Rectal smooth muscle tissue (tissue), 1 donor: ENCODE data around the gene PGC.
"Not testable (repeated sequence)": the region's sequence is repeated elsewhere in the genome, so short reads cannot be mapped to it uniquely, and the experiment has no call there.

Experiments
- H3K27ac ChIP-seq: one replicate; pipeline ENCODE4 v1.7.0; 2013; ENCODE audit warnings: low read depth, low read length, inconsistent platforms
- H3K27me3 ChIP-seq: one replicate; pipeline ENCODE4 v1.7.0; 2013; ENCODE audit warnings: low read length; ENCODE audit not compliant: control insufficient read depth, insufficient read depth
- H3K36me3 ChIP-seq: one replicate; pipeline ENCODE4 v1.7.0; 2013; ENCODE audit warnings: low read length; ENCODE audit not compliant: control insufficient read depth, insufficient read depth
- H3K4me1 ChIP-seq: one replicate; pipeline ENCODE4 v1.7.0; 2013; ENCODE audit warnings: low read length; ENCODE audit not compliant: control insufficient read depth, insufficient read depth
- H3K4me3 ChIP-seq: one replicate; pipeline ENCODE4 v1.7.0; 2013; ENCODE audit warnings: low read length
- H3K9ac ChIP-seq: one replicate; pipeline ENCODE4 v1.7.0; 2013; ENCODE audit warnings: low read length

PGC gene

DNA sequence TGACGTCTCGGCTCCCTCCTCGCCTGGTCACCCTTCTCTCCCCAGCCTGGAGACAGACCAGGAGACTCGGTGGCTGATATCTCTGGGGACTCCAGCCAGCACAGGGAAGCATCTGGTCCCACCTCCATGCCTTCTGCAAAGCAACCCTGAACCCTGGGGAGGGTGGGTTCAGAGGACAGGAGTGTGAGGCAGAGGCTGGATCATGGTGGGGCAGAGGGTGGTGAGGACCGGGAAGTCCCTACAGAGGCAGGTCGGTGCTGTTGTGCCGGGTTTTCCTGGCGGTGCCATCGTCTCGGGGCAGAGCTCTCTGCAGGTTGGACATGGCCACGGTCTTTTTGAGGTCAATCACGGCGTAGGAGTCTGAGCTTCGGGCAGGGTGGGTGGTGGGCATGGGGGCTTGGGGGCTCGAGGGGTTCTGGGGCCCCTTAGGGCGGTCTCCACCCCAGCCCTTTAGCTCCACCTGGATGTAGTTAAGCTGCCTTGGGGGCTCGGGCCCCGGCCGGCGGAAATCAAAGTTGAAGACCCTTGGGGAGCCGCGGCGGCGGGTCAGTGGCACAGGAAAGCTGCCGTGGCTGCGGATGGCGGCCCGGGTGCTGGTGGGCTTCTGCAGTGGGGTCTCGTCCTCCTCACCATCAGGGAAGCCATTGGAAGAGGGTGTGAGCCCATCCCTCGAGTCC, 23.3 kb upstream of the PGC start:
- Histone ChIP-seq H3K9ac (no peak overlapping the region), H3K27me3 (no peaks in the 10 kb centered on the region), H3K4me3 (no peak overlapping the region), H3K36me3 (peaks cover 29% of the 10 kb centered on the region), H3K4me1 (no peaks in the 10 kb centered on the region), H3K27ac (no peak overlapping the region)

- Histone ChIP-seq H3K4me1 (no peaks in the 10 kb centered on the region), H3K4me3 (no peak overlapping the region), H3K36me3 (peaks cover 17% of the 10 kb centered on the region), H3K9ac (no peak overlapping the region), H3K27me3 (no peaks in the 10 kb centered on the region), H3K27ac (no peak overlapping the region)
Observed at GRCh38 chr6:41769376-41769775, 22.2 kb upstream of the PGC start.

- no peak overlapping the region for H3K4me3 ChIP-seq
- no peaks in the 10 kb centered on the region for H3K4me1 ChIP-seq
- H3K9ac ChIP-seq = no peak overlapping the region
- peaks cover 14% of the 10 kb centered on the region for H3K36me3 ChIP-seq
- no peaks in the 10 kb centered on the region for H3K27me3 ChIP-seq
- H3K27ac ChIP-seq = no peak overlapping the region
Observed at GRCh38 chr6:41768545-41769308, 21.5 kb upstream of the PGC start.

DNA sequence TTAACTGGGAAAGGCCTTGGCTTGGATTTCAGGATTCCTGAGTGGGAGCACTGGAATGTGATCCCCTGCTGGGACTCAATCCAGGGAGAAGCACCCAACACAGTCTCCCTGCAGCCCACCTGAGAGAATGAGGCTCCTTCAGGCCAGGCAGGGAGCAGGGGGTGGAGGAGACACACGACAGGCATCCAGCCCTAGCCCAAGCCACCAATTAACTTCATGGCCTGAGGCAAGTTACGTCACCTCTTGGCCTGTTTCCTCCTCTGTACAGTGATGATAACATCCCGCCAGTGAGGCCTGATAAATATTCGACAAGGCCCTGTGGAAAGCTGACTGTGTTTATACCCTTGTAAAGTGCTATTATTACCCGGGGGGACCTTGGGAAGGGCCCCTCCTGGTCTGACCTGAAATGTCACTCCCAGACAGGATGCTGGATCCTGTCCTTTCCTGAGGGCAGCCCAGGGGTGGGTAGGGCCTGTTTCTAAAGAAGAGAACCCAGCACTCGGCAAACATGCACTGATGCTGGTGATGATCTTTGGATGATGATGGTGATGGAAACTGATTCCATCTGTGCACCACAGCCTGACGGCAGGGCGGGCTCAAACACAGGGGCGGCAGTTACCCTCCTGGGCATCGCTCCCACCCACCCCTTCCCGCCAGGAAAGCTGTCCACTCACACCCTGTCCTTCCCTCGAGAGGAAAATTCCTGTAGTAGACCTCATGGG, 20.1 kb upstream of the PGC start:
- Histone ChIP-seq H3K9ac (no peak overlapping the region), H3K27me3 (no peaks in the 10 kb centered on the region), H3K4me1 (no peaks in the 10 kb centered on the region), H3K4me3 (no peak overlapping the region), H3K27ac (no peak overlapping the region), H3K36me3 (peaks cover 12% of the 10 kb centered on the region)

- not testable (repeated sequence) for H3K36me3 ChIP-seq, H3K4me1 ChIP-seq, H3K27me3 ChIP-seq, H3K27ac ChIP-seq, H3K9ac ChIP-seq, H3K4me3 ChIP-seq
Observed at GRCh38 chr6:41766043-41766664, 19.0 kb upstream of the PGC start.

- H3K36me3 ChIP-seq = no peaks in the 10 kb centered on the region
- no peaks in the 10 kb centered on the region for H3K27me3 ChIP-seq
- H3K4me1 ChIP-seq = no peaks in the 10 kb centered on the region
- no peak overlapping the region for H3K27ac ChIP-seq
- H3K9ac ChIP-seq = no peak overlapping the region
- no peak overlapping the region for H3K4me3 ChIP-seq
Observed at GRCh38 chr6:41763470-41763869, 16.3 kb upstream of the PGC start.

- Histone ChIP-seq H3K4me3 (no peak overlapping the region), H3K27me3 (no peaks in the 10 kb centered on the region), H3K9ac (no peak overlapping the region), H3K36me3 (no peaks in the 10 kb centered on the region), H3K27ac (no peak overlapping the region), H3K4me1 (no peaks in the 10 kb centered on the region)
Observed at GRCh38 chr6:41759905-41760579, 12.8 kb upstream of the PGC start.

- H3K9ac ChIP-seq = no peak overlapping the region
- H3K4me3 ChIP-seq = no peak overlapping the region
- H3K36me3 ChIP-seq = no peaks in the 10 kb centered on the region
- no peak overlapping the region for H3K27ac ChIP-seq
- no peaks in the 10 kb centered on the region for H3K27me3 ChIP-seq
- H3K4me1 ChIP-seq = no peaks in the 10 kb centered on the region
Observed at GRCh38 chr6:41759106-41759904, 12.1 kb upstream of the PGC start.

DNA sequence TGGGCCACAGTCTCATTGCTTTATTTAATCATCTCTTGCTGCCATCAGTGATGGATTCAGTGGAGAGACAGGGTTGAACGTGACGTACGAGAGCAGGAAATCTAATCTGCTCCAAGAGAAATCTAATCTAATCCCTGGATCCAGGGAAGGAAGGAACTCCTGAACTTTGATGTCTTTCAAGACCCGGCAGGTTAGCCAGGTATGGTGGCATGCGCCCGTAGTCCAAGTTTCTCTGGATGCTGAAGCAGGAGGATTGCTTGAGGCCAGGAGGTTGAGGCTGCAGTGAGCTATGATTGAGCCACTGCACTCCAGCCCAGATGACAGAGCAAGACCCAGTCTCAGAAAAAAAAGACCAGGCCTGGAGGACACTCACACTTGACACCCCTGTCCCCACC, 11.4 kb upstream of the PGC start:
- no peaks in the 10 kb centered on the region for H3K36me3 ChIP-seq
- H3K4me1 ChIP-seq = no peaks in the 10 kb centered on the region
- H3K9ac ChIP-seq = no peak overlapping the region
- no peak overlapping the region for H3K27ac ChIP-seq
- no peaks in the 10 kb centered on the region for H3K27me3 ChIP-seq
- no peak overlapping the region for H3K4me3 ChIP-seq

- Histone ChIP-seq H3K27me3 (no peaks in the 10 kb centered on the region), H3K4me1 (no peaks in the 10 kb centered on the region), H3K4me3 (no peak overlapping the region), H3K36me3 (no peaks in the 10 kb centered on the region), H3K27ac (no peak overlapping the region), H3K9ac (no peak overlapping the region)
Observed at GRCh38 chr6:41757931-41758640, 10.9 kb upstream of the PGC start.

- Histone ChIP-seq H3K4me3 (no peak overlapping the region), H3K27me3 (no peaks in the 10 kb centered on the region), H3K9ac (no peak overlapping the region), H3K27ac (no peak overlapping the region), H3K4me1 (no peaks in the 10 kb centered on the region), H3K36me3 (no peaks in the 10 kb centered on the region)
Observed at GRCh38 chr6:41757271-41757670, 10.1 kb upstream of the PGC start.
